Loucy (cell line): Measurements from ENCODE around the gene TMEM121.
A peak's percentile ranks its signal among the peaks of the same experiment; 100 is the strongest.

ENCODE experiments used
- H2AFZ ChIP-seq: fragments of 200-600 bp; sonication (generic); 2 replicates; pipeline ENCODE4 v1.6.0; 2016; ENCODE audit warnings: antibody characterized with exemption, mild to moderate bottlenecking, low read length, moderate library complexity
- H3F3A ChIP-seq: fragments of 200-600 bp; 2 replicates; pipeline ENCODE4 v1.6.0; 2016; ENCODE audit warnings: antibody characterized with exemption, low read depth, mild to moderate bottlenecking
- H3K27me3 ChIP-seq: fragments of 200-600 bp; sonication (generic); 2 replicates; pipeline ENCODE4 v1.6.1; 2014; ENCODE audit warnings: low read length, mild to moderate bottlenecking; ENCODE audit not compliant: insufficient read depth, poor library complexity, severe bottlenecking
- H3K36me3 ChIP-seq: fragments of 200-600 bp; sonication (generic); 2 replicates; pipeline ENCODE4 v1.6.1; 2016; ENCODE audit warnings: low read length; ENCODE audit not compliant: insufficient read depth
- H3K4me1 ChIP-seq: fragments of 200-600 bp; sonication (generic); 2 replicates; pipeline ENCODE4 v1.5.1; 2014; ENCODE audit warnings: low read length, mild to moderate bottlenecking; ENCODE audit not compliant: insufficient read depth, poor library complexity, severe bottlenecking
- H3K4me2 ChIP-seq: fragments of 200-600 bp; sonication (generic); 2 replicates; pipeline ENCODE4 v1.6.0; 2014; ENCODE audit warnings: antibody characterized with exemption, low read length, low read depth, mild to moderate bottlenecking; ENCODE audit not compliant: poor library complexity, severe bottlenecking
- H3K4me3 ChIP-seq: fragments of 200-600 bp; sonication (generic); 2 replicates; pipeline ENCODE4 v1.5.1; 2014; ENCODE audit warnings: low read length, mild to moderate bottlenecking, mixed read lengths; ENCODE audit not compliant: poor library complexity, severe bottlenecking
- H3K79me2 ChIP-seq: fragments of 200-600 bp; sonication (generic); 2 replicates; pipeline ENCODE4 v1.6.1; 2014; ENCODE audit warnings: low read length; ENCODE audit not compliant: insufficient read depth
- H3K9ac ChIP-seq: fragments of 200-600 bp; sonication (generic); 2 replicates; pipeline ENCODE4 v1.6.0; 2014; ENCODE audit warnings: mild to moderate bottlenecking, low read depth, low read length, moderate library complexity; ENCODE audit not compliant: poor library complexity, severe bottlenecking
- H3K9me2 ChIP-seq: fragments of 200-600 bp; sonication (generic); replicated peaks from 2 replicates; pipeline ENCODE4 v1.6.1; 2016; ENCODE audit warnings: low read depth, low read length, mixed read lengths
- H3K9me3 ChIP-seq: fragments of 200-600 bp; sonication (generic); 2 replicates; pipeline ENCODE4 v1.6.1; 2014; ENCODE audit warnings: mild to moderate bottlenecking, antibody characterized with exemption, low read length, low read depth; ENCODE audit not compliant: insufficient read depth
- H4K20me1 ChIP-seq: fragments of 200-600 bp; sonication (generic); 2 replicates; pipeline ENCODE4 v1.6.0; 2014; ENCODE audit warnings: antibody characterized with exemption, low read length, mild to moderate bottlenecking; ENCODE audit not compliant: insufficient read depth, poor library complexity, severe bottlenecking
- EZH2phosphoT487 ChIP-seq: fragments of 200-600 bp; IDR thresholded peaks from 2 replicates; pipeline ENCODE4 v1.6.1; 2018; ENCODE audit warnings: antibody characterized with exemption, mild to moderate bottlenecking, moderate library complexity, borderline replicate concordance
- TF ChIP-seq, protein P1 (sequence below): fragments of 200-600 bp; sonication (generic); conservative IDR thresholded peaks from 2 replicates; pipeline ENCODE4 v1.5.1; 2014; ENCODE audit warnings: mild to moderate bottlenecking, antibody characterized with exemption, low read length

Gene TMEM121

DNA sequence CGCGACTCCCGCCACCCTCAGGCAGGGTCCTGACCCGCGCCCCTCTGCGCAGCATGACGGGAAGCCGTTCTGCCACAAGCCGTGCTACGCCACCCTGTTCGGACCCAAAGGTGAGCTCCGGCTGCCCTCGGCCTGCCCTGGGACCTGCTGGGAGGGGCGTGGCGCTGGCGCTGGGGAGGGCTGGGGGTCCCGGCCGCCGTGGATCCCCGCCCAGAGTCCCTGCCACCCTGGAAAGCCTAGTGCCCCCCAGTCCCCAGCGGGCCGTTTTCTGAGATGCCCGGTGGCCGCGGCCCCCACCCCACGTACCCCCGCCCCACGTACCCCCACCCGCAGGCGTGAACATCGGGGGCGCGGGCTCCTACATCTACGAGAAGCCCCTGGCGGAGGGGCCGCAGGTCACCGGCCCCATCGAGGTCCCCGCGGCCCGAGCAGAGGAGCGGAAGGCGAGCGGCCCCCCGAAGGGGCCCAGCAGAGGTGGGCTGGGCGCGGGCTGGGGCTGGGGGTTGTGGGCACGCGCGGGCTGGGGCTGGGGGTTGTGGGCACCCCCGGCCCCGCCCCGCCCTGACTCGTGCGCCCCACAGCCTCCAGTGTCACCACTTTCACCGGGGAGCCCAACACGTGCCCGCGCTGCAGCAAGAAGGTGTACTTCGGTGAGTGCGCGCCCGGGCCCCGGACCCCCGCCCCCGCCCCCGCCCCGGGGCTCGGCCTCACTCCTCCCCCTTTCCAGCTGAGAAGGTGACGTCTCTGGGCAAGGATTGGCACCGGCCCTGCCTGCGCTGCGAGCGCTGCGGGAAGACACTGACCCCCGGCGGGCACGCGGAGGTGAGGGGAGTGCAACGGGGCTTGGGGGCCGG is 47.8 kb upstream of the TMEM121 start:
- no peaks in the 10 kb centered on the region for H4K20me1 ChIP-seq
- no peaks in the 10 kb centered on the region for H3K9me2 ChIP-seq
- no peaks in the 10 kb centered on the region for H3K36me3 ChIP-seq
- TF ChIP-seq, protein P1, sequence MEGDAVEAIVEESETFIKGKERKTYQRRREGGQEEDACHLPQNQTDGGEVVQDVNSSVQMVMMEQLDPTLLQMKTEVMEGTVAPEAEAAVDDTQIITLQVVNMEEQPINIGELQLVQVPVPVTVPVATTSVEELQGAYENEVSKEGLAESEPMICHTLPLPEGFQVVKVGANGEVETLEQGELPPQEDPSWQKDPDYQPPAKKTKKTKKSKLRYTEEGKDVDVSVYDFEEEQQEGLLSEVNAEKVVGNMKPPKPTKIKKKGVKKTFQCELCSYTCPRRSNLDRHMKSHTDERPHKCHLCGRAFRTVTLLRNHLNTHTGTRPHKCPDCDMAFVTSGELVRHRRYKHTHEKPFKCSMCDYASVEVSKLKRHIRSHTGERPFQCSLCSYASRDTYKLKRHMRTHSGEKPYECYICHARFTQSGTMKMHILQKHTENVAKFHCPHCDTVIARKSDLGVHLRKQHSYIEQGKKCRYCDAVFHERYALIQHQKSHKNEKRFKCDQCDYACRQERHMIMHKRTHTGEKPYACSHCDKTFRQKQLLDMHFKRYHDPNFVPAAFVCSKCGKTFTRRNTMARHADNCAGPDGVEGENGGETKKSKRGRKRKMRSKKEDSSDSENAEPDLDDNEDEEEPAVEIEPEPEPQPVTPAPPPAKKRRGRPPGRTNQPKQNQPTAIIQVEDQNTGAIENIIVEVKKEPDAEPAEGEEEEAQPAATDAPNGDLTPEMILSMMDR, result no peak
- no peak for TF ChIP-seq EZH2phosphoT487
- H3K27me3 ChIP-seq, result no peaks in the 10 kb centered on the region
- H3K4me2 ChIP-seq, result no peak overlapping the region
- H3K9me3 ChIP-seq, result no peaks in the 10 kb centered on the region
- H3K4me1 ChIP-seq, result peaks cover 21% of the 10 kb centered on the region
- no peaks in the 10 kb centered on the region for H3F3A ChIP-seq
- H3K9ac ChIP-seq, result no peak overlapping the region
- no peak overlapping the region for H3K4me3 ChIP-seq
- H2AFZ ChIP-seq, result no peak overlapping the region
- no peaks in the 10 kb centered on the region for H3K79me2 ChIP-seq

DNA sequence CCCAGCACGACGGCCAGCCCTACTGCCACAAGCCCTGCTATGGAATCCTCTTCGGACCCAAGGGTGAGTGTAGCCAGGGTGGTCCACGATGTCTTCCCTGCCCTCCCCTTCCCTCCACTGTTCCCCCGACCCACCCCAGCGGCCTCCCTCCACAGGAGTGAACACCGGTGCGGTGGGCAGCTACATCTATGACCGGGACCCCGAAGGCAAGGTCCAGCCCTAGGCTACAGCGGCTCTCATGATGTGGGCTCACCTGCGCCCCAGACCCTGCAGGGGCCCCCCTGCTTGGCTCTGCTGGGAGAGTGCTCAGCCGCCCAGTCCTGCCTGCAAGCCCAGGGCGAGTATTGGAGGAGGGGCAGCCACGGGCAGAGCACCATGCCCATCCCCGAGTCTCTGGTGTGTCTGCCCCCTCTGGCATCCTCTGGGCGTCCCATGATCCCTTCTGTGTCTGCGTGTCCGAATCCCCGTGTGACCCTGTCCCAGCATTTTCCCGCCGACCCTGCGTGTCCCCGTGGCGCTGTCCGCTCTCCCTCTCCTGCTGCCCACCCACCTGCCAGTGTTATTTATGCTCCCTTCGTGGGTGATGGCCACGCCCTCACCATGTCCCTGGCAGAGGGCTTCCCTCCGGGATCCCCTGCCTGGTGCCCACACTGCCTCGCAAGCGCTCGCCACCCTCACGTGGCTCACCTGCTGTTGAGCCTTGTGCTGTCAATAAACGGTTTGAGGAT is 46.8 kb upstream of the TMEM121 start:
- H3K4me1 ChIP-seq, result peaks cover 19% of the 10 kb centered on the region
- no peaks in the 10 kb centered on the region for H3K36me3 ChIP-seq

DNA sequence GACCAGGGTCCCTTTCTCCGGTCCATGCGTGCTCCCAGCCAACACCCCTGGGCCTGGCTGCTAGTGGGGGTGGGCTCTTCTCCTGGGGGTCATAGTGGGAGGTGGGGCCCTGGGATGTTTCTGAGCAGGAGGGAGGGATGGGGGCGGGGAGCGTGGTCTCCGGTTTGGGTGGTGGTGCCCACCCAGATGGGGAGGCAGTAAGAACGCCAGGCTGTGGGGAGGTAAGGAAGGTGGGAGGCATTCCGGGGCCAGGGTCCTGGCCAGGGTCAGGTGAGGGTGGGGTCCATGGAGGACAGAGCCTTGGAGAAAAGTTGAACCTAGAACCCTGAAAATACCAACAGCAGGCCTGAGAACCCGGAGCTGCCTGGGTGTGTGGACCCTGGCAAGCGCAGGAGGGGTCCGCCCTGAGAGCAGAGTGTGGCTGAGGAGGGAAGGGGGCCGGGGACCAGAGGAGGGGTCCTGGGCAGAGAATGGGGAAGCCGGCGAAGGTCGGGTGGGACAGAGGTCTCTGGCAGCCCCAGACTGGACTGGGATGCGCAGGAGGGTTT is 46.1 kb upstream of the TMEM121 start:
- TF ChIP-seq EZH2phosphoT487, result no peak
- TF ChIP-seq, protein P1, result no peak
- Histone ChIP-seq H4K20me1 (no peaks in the 10 kb centered on the region), H3K9me3 (no peaks in the 10 kb centered on the region), H3K36me3 (no peaks in the 10 kb centered on the region), H3F3A (no peaks in the 10 kb centered on the region), H3K9me2 (no peaks in the 10 kb centered on the region), H3K27me3 (no peaks in the 10 kb centered on the region), H2AFZ (no peak overlapping the region), H3K4me1 (peaks cover 25% of the 10 kb centered on the region), H3K9ac (no peak overlapping the region), H3K4me3 (no peak overlapping the region), H3K4me2 (peak overlapping the region; percentile 78), H3K79me2 (no peaks in the 10 kb centered on the region)

More for the DNA sequence above, 46.8 kb upstream of the TMEM121 start:
- TF ChIP-seq, protein P1, result no peak
- no peak for TF ChIP-seq EZH2phosphoT487
- Histone ChIP-seq H3K4me2 (no peak overlapping the region), H3K4me3 (no peak overlapping the region), H2AFZ (no peak overlapping the region), H3K27me3 (no peaks in the 10 kb centered on the region), H3F3A (no peaks in the 10 kb centered on the region), H3K9me3 (no peaks in the 10 kb centered on the region), H3K79me2 (no peaks in the 10 kb centered on the region), H3K9ac (no peak overlapping the region), H4K20me1 (no peaks in the 10 kb centered on the region), H3K9me2 (no peaks in the 10 kb centered on the region)
